ENCODE results near the gene SKA3. TPM values are rescaled to one million over a fixed set of nuclear protein-coding genes. Genes with fewer than 3 reads are reported as not detected.
"Not testable (repeated sequence)": the region's sequence is repeated elsewhere in the genome, so short reads cannot be mapped to it uniquely, and the experiment has no call there.

The SKA3 gene
- total RNA-seq, 1 donor from 2014 or later, result 7.5 TPM

DNA sequence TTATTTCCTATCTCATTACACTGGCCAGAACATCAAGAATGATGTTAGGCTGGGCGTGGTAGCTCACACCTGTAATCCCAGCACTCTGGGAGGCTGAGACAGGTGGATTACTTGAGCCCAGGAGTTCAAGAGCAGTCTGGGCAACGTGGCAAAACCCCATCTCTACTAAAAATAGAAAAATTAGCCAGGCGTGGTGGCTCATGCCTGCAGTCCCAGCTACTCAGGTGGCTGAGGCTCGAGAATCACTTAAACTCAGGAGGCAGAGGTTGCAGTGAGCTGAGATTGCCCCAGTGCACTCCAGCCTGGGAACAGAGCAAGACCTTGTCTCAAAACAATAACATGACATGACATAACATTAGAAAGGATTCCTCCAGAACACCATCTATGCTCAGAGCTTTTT, 10.7 kb downstream of the SKA3 start:
- DNase-seq, result not testable (repeated sequence)

DNA sequence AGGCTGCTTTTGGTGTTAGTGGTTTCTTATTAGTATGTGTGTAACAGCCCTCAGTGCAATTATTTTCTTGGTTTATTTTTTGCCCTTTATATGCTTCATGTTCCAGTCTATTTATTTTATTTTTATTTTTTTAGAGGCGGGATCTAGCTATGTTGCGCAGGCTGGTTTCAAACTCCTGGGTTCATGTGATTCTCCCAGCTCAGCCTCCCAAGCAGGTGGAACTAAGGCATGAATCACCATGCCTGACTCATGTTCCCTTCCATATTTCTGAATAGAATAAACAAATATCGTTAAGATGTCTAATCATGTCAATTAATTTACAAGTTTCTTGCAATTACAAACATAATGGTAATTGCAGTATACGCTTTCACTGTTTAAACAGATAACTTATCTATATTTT, 11.7 kb downstream of the SKA3 start:
- peak; percentile 47 for DNase-seq

DNA sequence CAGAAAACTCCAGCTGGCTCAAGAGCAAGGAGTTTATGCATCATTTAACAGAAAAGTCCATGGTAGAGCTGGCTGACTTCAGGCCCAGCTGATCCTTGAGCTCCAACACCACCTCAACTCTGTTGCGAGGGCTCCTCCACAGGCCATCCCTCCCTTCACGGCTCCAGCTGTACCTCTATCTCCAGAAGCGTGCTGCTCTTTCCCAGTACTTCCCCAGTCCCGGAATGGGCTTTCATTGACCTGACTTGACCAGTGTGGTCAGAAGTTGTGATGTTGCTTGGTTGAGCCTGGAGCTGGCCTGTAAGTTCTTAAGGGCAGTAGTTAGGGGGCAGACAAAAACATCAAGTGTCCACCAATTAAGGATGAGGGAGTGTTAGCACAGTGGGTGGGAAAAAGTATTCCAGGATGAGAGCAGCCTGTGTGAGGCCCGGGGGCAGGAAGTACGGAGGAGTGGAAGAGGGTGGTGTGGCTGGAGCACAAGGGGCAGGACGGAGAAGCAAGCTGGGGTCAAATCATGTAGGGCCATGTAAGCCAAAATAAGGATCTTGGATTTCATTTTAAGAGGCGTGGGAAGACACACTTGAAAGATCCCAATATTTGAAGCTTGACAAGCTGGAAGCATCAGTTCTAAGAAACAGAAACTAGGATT, 24.0 kb downstream of the SKA3 start:
- DNase-seq, result no peak

DNA sequence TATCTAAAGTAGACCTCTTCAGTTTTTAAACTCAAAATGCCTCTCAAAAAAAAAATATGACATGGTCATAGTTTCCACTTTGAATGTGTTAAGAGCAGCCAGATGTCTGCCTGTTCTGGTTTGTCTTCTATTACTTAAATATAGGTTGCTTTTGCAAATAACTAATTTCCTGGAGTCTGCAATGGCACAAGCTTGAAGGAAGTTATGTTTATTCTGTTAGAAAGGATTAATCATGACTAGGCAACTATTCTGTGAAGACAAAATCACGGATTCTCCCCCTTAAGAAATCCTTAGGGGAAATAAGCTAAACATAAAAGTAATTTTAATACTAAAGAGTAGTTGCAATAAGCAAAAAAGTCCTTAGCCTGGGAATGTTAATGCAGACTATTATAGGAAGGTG, 26.3 kb downstream of the SKA3 start:
- DNase-seq, result peak; percentile 4

DNA sequence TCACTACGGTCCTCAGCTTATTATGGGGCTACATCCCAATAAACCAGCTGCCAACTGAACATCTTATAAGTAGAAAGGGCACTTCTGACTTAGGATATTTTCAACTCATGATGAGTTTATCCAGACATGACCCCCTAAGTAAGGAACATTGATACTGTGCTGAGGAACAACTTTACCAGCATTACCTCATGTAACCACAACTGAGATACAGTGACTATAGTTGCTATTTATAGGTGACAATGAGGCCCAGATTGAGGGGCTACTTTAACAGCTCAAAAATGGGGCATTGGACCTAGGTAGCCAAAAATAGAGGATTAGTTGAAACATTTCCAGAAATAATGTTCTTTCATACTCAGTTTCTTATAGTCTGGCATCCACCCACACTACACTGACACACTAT, 26.8 kb downstream of the SKA3 start:
- DNase-seq, result no peak

DNA sequence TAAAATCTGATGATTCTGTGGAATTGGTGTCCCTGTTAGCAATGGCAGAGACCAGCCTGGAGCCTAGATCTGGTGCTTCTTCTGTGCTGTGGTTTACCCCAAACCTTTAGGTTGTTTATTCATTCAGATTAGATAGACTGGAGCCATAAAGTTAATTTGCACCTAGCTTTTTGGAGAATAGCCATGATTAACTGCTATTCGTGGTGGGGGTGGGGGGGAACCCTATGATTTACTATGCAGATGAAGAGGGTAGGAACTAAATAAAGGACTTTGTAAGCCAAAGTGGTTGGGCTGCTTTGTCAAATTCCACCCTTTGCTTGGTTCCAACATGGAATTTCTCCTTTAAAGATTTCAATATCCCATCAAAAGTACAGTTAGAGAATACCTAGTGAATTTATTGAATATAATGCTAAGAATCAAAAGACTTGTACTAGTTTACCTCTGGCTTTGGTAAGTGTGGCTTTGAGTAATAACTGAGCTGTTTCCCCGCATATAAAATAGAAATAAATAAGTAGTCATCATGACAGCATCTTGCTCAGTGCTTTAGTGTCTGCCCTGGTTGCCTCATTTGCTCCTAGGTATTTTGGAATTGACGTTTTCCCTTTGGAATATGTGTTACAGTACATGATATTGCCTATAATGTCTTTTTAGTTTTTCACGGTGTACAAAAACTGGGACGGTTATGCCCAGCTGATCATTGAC, 27.6 kb downstream of the SKA3 start:
- DNase-seq, result no peak

DNA sequence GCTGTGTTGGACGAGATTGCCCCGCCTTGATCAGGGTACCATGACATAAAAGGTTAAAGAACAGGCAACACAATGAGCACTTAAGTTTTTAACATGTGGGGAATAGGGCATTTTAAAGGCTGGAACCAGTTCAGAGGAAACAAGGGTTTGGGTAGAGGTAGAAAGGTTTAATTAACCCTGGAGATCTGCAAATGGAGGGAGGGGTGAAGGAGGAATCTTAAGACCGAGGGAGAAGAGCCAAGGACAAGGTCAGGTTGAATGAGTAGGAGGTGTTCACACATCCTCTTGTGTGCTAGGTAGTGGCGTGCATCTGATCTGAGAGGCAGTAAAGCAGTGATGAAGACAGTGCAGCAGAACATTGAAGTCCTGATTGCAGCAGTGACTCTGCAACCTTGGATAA, 28.5 kb downstream of the SKA3 start:
- no peak for DNase-seq

DNA sequence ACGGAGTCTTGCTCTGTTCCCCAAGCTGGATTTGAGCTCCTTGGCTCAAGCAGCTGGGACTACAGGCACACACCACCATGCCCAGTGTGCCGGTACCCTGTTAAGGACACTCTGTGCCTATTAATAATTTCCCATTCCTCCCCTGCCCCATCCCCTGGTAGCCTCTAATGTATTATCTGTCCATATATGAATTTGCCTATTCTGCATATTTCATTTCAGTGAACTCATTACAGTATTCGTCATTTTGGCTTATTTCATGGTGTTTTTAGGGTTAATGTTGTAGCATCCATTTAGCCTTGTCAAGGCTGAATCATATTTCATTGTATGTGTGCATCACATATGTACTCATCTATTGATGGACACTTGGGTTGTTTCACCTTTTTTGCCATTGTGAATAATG, 33.6 kb downstream of the SKA3 start:
- no peak for DNase-seq

DNA sequence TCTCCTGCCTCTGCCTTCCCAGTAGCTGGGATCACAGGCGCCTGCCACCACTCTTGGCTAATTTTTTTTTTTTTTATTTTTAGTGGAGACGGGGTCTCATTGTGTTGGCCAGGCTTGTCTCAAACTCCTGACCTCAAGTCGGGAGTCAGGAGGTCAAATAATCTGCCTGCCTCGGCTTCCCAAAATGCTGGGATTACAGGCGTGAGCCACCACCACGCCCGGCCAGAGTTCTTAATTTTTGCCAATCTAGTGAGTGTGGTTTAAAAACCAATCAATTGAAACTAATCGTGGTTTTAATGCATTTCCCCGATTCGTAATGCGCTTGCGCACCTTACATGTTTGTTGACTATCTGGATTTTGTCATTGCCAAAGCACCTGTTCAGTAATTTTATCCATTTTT, 37.0 kb downstream of the SKA3 start:
- DNase-seq, result no peak

DNA sequence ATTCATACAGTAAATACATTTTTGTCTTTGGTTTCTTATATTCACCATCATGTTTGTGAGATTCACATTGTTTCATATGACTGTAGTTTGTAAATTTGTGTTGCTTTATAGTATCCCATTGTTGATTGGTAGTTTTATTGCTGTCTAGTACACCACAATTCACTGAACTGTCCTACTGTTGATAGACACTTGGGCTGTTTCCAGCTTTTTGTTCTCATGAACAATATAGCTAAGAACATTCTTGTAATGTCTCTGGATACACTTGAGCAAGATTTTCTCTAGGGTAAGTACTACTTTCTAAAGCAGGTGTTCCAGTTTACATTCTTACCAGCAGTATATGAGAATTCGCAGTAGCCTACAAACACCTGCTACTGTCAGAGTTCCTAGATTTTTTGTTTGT, 37.8 kb downstream of the SKA3 start:
- DNase-seq, result peak; percentile 71

DNA sequence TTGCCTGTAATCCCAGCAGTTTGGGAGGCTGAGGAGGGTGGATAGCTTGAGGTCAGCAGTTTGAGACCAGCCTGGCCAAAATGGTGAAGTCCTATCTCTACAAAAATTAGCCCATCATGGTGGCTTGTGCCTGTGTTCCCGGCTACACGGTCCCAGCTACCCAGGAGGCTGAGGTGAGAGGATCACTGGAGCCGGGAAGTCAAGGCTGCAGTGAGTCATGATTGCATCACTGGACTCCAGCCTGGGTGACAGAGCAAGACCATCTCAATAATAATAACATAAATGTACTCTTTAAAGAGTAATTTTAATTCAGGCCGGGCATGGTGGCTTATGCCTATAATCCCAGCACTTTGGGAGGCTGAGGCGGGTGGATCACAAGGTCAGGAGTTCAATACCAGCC, 38.7 kb downstream of the SKA3 start:
- DNase-seq, result peak; percentile 11

DNA sequence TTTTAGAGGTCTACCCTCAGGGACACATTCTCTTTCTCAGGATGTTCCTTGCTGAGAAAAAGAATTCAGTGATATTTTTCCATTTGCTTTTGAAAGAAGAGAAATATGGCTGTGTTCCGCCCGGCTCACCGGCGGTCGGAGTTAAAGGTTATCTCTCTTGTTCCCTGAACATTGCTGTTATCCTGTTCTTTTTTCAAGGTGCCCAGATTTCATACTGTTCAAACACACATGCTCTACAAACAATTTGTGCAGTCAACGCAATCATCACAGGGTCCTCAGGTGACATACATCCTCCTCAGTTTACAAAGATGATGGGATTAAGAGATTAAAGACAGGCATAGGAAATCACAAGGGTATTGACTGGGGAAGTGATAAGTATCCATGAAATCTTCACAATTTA, 40.5 kb downstream of the SKA3 start:
- DNase-seq, result not testable (repeated sequence)

DNA sequence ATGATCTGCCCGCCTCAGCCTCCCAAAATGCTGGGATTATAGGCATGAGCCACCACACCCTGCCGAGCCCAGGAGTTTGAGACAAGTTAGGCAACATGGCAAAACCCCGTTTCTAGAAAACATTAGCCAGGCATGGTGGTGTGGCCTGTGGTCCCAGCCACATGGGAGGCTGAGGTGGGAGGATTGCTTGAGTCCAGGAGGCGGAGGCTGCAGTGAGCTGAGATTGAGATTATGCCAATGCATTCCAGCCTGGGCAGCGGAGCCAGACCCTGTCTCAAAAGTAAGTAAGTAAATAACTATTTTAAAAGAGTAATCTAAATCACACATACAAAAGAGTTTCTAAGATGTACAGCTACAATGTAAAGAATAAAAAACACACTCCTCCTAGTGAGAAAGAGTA, 41.9 kb downstream of the SKA3 start:
- no peak for DNase-seq

DNA sequence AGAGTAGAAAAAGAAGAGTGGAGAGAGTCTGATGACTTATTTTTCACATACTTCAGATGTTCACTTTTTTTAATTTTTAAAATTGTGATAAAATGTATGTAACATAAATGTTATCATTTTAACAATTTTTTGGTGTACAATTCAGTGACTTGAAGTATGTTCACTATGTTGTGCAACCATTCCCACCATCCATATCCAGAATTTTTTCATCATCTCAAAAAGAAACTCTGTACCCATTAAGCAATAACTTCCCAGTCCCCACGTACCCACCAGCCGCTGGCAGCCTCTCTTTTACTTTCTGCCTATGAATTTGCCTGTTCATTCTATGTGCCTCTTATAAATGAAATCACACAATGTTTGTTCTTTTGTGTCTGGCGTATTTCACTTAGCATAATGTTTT, 43.3 kb downstream of the SKA3 start:
- DNase-seq, result no peak

DNA sequence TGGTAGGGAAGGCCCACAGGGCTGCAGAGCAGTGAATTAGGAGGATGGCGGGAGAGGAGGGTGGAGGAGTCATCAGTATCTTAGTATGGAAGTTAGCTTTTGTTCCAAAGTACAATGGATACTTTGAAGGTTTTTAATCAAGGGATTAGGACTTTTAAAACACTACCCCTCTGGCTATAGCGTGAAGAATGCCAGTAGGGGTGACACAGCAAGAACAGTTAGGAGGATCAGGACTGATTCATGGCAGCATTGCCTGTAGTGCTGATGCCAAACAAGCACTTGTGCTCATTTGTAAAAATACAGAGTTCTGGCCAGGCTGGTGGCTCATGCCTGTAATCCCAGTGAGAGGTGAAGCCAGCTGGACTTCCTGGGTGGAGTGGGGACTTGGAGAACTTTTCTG, 46.2 kb downstream of the SKA3 start:
- DNase-seq, result no peak

DNA sequence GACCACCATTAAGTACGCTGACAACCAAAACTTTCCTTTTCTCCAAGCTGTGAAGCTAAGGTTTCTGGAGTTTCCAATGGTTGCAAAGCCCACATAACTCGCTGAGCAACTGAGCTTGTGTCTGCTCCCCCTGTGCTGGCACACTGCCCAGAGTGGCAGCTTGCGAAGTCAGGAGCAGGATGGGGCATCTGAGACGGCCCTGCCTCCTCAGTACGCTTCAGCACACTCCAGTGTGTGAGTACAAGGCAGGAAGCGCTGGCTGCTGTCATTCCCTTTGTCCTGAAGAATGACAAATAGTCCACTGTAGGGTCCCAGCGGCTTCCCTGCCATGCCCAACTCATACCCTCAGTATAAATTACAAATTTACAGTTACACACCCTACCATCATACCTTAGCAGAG, 51.5 kb downstream of the SKA3 start:
- DNase-seq, result peak; percentile 83

DNA sequence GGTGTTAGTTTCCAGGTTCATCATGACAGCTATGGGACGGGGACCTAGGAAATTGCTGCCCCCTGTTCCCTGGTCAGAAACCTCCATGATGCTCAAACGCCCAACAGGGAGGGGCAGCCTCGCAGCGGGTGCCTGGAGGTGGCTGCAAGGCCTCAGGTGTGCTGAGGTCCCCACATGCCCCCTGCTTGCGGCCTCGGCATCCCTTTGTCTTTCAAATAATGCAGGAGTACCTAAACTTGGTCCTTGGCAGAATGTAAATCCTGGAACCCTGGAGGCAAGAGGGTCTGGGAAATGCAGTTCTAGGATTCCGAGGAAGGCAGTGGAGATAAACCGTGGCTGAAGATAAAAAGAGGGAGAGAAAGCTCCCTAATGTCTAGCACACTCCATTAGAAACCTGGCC, 52.4 kb downstream of the SKA3 start:
- DNase-seq, result no peak

DNA sequence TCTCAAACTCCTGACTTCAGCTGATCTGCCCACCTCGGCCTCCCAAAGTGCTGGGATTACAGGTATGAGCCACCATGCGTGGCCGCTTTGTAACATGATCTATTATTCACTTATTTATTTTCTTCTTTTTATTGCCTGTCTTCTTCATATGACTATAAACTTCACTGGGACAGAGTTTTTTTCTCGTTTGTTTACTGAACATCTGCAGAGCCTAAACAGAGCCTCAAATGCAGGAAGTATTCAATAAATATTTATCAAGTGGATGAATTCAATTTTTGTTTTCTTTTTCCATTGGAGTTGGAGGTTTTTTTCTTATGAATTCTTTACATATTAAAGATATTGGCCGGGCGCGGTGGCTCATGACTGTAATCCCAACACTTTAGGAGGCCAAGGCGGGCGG, 54.7 kb downstream of the SKA3 start:
- no peak for DNase-seq

DNA sequence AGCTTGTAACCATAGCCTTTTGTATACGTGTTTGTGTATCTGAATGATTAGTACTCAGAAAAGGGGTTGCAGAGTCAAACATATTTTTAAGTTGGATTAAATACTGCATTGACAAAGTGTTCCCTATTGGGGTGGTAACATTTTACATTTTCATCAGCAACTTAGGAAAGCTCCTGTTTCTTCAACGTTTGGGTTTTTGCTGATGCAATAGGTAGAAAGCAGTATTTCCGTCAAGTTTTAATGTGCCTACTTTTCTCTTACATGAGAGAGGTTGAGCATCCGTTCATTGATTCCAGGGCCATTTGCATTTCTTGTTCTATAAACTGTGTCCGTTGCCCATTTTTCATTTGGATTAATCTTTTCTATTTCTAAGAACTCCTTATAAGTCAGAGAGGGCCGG, 56.2 kb downstream of the SKA3 start:
- no peak for DNase-seq

DNA sequence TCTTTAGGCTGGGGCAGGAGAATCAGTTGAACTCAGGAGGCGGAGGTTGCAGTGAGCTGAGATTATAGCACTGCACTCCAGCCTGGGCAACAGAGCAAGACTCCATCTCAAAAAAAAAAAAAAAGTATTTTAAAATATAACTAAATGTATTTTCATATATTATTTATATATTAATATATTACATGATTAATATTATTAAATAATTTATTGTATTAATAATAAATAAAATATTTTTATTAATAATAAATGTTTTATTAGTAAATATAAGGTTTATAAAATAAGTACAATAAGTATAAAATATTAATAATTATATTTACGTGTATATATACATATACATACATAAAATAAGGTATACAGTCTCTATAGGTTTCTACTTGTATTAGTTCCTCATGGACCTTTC, 56.8 kb downstream of the SKA3 start:
- no peak for DNase-seq

DNA sequence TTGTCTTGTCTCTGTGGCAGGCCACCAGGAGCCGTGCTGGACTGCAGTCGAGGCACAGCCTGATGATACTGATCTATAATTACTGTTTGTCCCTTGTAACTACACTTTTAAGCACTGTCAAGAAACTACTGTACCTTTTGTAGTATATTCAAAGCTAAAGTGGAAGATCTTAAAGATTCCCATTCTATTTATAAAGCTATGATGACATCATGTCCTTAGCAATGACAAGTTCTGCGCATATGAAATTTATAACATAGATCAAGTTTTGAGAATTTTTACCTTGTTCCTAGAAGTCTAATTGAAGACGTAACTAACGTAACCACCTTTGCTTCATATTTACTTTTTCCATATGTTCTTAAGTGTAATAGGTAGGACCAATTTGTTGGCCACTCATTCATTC, 58.2 kb downstream of the SKA3 start:
- DNase-seq, result no peak

DNA sequence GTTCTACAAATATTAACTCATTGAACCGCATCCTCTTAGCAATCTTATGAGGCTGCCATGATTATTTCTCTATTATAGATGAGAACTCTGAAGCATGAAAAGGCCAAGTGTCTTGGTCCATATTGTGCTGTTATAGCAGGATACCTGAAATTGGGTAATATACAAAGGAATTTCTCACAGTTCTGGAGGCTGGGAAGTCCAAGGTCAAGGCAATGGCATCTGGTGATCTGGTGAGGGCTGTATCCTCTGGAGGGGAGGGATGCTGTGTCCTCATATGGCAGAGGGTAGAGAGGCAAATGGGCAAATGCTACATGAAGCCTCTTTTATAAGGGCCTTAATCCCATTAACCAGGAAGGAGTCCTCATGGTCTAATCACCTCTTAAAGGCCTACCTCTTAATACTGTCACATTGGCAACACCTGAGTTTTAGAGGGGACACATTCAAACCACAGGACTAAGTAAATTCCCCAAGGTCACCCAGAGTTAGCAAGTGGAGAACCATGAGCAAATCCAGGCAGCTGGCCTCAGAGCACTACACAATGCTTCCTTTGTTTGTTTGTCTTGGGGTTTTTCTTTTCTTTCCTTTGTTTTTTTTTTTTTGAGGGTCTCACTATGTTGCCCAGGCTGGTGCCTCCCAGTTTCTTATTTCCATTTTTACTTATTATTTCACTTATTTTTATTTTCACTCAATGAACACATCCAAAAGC, 59.1 kb downstream of the SKA3 start:
- DNase-seq, result no peak

DNA sequence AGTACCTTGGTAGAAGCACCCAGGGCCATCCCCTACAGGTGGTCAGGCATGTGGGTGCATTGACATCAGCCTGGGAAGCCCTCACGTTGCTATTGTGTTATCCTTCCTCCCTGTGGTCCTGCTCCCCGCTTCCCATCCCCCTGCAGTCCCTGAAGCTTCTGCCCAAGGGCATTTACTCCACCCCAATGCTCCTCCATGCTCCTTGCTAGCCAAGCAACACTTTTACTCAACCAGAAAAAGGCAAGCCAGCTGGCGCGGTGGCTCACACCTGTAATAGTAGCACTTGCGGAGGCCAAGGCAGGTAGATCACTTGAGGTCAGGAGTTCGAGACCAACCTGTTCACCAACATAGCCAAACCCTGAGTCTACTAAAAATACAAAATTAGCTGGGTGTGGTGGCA, 60.2 kb downstream of the SKA3 start:
- no peak for DNase-seq

DNA sequence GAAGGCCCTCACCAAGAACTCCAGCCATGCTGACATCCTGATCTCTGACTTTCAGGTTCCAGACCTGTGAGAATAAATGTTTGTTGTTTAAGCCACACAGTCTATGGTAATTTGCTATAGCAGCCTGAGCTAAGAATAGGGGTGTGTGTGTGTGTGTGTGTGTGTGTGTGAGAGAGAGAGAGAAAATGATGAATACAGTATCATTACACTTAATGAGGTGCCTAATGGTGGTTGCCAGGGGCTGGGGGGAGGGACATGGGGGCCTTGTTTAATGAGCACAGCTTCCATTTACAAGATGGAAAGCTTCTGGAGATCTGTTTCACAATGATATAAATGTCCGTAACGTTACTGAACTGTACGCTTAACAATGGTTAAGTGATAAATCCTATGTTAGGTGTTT, 61.1 kb downstream of the SKA3 start:
- DNase-seq, result no peak

Data from dermis blood vessel endothelial cell (primary cell).